ENCODE results near the gene NKRF.

DNA sequence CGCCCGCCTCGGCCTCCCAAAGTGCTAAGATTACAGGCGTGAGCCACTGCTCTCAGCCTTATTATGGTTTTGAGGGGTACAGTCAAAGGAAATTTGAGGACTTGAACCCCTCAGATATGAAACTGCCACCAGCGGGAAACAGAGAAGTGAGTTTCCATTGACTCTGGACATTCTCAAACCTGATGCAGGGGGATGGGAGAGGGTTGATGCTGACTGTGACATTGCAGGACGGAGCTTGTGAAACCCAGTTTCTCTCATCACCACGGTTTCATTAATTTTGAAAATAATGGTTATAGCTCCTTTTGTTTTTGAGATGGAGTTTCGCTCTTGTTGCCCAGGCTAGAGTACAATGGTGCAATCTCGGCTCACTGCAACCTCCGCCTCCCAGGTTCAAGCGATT, 18.2 kb upstream of the NKRF start:
- TF ChIP-seq, protein P1, sequence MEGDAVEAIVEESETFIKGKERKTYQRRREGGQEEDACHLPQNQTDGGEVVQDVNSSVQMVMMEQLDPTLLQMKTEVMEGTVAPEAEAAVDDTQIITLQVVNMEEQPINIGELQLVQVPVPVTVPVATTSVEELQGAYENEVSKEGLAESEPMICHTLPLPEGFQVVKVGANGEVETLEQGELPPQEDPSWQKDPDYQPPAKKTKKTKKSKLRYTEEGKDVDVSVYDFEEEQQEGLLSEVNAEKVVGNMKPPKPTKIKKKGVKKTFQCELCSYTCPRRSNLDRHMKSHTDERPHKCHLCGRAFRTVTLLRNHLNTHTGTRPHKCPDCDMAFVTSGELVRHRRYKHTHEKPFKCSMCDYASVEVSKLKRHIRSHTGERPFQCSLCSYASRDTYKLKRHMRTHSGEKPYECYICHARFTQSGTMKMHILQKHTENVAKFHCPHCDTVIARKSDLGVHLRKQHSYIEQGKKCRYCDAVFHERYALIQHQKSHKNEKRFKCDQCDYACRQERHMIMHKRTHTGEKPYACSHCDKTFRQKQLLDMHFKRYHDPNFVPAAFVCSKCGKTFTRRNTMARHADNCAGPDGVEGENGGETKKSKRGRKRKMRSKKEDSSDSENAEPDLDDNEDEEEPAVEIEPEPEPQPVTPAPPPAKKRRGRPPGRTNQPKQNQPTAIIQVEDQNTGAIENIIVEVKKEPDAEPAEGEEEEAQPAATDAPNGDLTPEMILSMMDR (IDR thresholded peaks at IDR 0.05; ENCODE audit: low read depth, low read length, poor library complexity, severe bottlenecking): no peak
- TF ChIP-seq EZH2phosphoT487 (IDR thresholded peaks at IDR 0.05; ENCODE audit: borderline replicate concordance, low read length): no peak

All from DOHH2 (cell line).